ENCODE results near the gene UNG. TPM values are rescaled to one million over a fixed set of nuclear protein-coding genes. Genes with fewer than 3 reads are reported as not detected.
"Not testable (repeated sequence)": the region's sequence is repeated elsewhere in the genome, so short reads cannot be mapped to it uniquely, and the experiment has no call there.

Gene UNG
- total RNA-seq, 1 donor from 2014 or later = 49.3 TPM

- Histone ChIP-seq H3K27me3 (ENCODE audit: control insufficient read depth, insufficient read depth, low read length) (no peaks in the 10 kb centered on the region), H3K4me3 (ENCODE audit: low read depth, low read length) (no peak overlapping the region), H3K36me3 (ENCODE audit: control insufficient read depth, insufficient read depth, low read length) (no peaks in the 10 kb centered on the region)
- no peak for TF ChIP-seq CTCF (IDR thresholded peaks at IDR 0.05; ENCODE audit: insufficient read depth, low read length, poor library complexity, severe bottlenecking)
- DNase-seq (ENCODE audit: low read depth) = no peak
Observed at GRCh38 chr12:109137055-109137454, 39.7 kb downstream of the UNG start.

GRCh38 chr12:109139360-109139759 lies 42.0 kb downstream of the UNG start:
- H3K4me3 ChIP-seq (ENCODE audit: low read depth, low read length) = no peak overlapping the region
- no peaks in the 10 kb centered on the region for H3K27me3 ChIP-seq (ENCODE audit: control insufficient read depth, insufficient read depth, low read length)
- TF ChIP-seq CTCF (IDR thresholded peaks at IDR 0.05; ENCODE audit: insufficient read depth, low read length, poor library complexity, severe bottlenecking) = no peak
- no peaks in the 10 kb centered on the region for H3K36me3 ChIP-seq (ENCODE audit: control insufficient read depth, insufficient read depth, low read length)
- DNase-seq (ENCODE audit: low read depth) = no peak

GRCh38 chr12:109139791-109140190 lies 42.4 kb downstream of the UNG start:
- Histone ChIP-seq H3K36me3 (ENCODE audit: control insufficient read depth, insufficient read depth, low read length) (no peaks in the 10 kb centered on the region), H3K27me3 (ENCODE audit: control insufficient read depth, insufficient read depth, low read length) (no peaks in the 10 kb centered on the region), H3K4me3 (ENCODE audit: low read depth, low read length) (no peak overlapping the region)
- no peak for DNase-seq (ENCODE audit: low read depth)
- TF ChIP-seq CTCF (IDR thresholded peaks at IDR 0.05; ENCODE audit: insufficient read depth, low read length, poor library complexity, severe bottlenecking) = no peak

- Histone ChIP-seq H3K27me3 (ENCODE audit: control insufficient read depth, insufficient read depth, low read length) (no peaks in the 10 kb centered on the region), H3K4me3 (ENCODE audit: low read depth, low read length) (no peak overlapping the region), H3K36me3 (ENCODE audit: control insufficient read depth, insufficient read depth, low read length) (no peaks in the 10 kb centered on the region)
- no peak for DNase-seq (ENCODE audit: low read depth)
- no peak for TF ChIP-seq CTCF (IDR thresholded peaks at IDR 0.05; ENCODE audit: insufficient read depth, low read length, poor library complexity, severe bottlenecking)
Observed at GRCh38 chr12:109140560-109140959, 43.2 kb downstream of the UNG start.

- H3K36me3 ChIP-seq (ENCODE audit: control insufficient read depth, insufficient read depth, low read length) = no peaks in the 10 kb centered on the region
- no peak for DNase-seq (ENCODE audit: low read depth)
- H3K27me3 ChIP-seq (ENCODE audit: control insufficient read depth, insufficient read depth, low read length) = peaks cover 2% of the 10 kb centered on the region
- no peak overlapping the region for H3K4me3 ChIP-seq (ENCODE audit: low read depth, low read length)
- no peak for TF ChIP-seq CTCF (IDR thresholded peaks at IDR 0.05; ENCODE audit: insufficient read depth, low read length, poor library complexity, severe bottlenecking)
Observed at GRCh38 chr12:109144224-109144623, 46.8 kb downstream of the UNG start.

GRCh38 chr12:109147126-109147525 lies 49.7 kb downstream of the UNG start:
- H3K4me3 ChIP-seq (ENCODE audit: low read depth, low read length); H3K27me3 ChIP-seq (ENCODE audit: control insufficient read depth, insufficient read depth, low read length); DNase-seq (ENCODE audit: low read depth); H3K36me3 ChIP-seq (ENCODE audit: control insufficient read depth, insufficient read depth, low read length): not testable (repeated sequence)

Measured in kidney epithelial cell (primary cell).